GM18499 (cell line): ENCODE measurements around the gene ANKH.
A peak's percentile ranks its signal among the peaks of the same experiment; 100 is the strongest.
"Not testable (repeated sequence)": the region's sequence is repeated elsewhere in the genome, so short reads cannot be mapped to it uniquely, and the experiment has no call there.

Experiments
- ATAC-seq: cut with Tn5 transposase; IDR thresholded peaks from one replicate; pipeline ENCODE4 v1.9.1; 2021; ENCODE audit warnings: moderate number of reproducible peaks; ENCODE audit not compliant: insufficient read depth, unreplicated experiment

The ANKH gene

GRCh38 chr5:14802541-14802940 is 69.0 kb downstream of the ANKH start:
- ATAC-seq, result no peak

GRCh38 chr5:14801792-14802191 is 69.8 kb downstream of the ANKH start:
- ATAC-seq, result no peak

GRCh38 chr5:14797385-14797784 is 74.2 kb downstream of the ANKH start:
- not testable (repeated sequence) for ATAC-seq

- ATAC-seq, result no peak
These were observed 76.9 kb downstream of the ANKH start for GRCh38 chr5:14794583-14795230.

- ATAC-seq, result no peak
These were observed 77.7 kb downstream of the ANKH start for GRCh38 chr5:14793851-14794250.

- no peak for ATAC-seq
These were observed 80.7 kb downstream of the ANKH start for GRCh38 chr5:14790911-14791310.

- ATAC-seq, result no peak
These were observed 81.4 kb downstream of the ANKH start for GRCh38 chr5:14790220-14790619.

- no peak for ATAC-seq
These were observed 83.6 kb downstream of the ANKH start for GRCh38 chr5:14787801-14788579.

GRCh38 chr5:14783691-14784090 is 87.9 kb downstream of the ANKH start:
- peak; percentile 82 for ATAC-seq

- no peak for ATAC-seq
These were observed 89.0 kb downstream of the ANKH start for GRCh38 chr5:14782591-14782990.

- ATAC-seq, result no peak
These were observed 90.5 kb downstream of the ANKH start for GRCh38 chr5:14781106-14781505.

GRCh38 chr5:14779975-14780374 is 91.6 kb downstream of the ANKH start:
- no peak for ATAC-seq

GRCh38 chr5:14778792-14779070 is 92.8 kb downstream of the ANKH start:
- ATAC-seq, result no peak

GRCh38 chr5:14777932-14778791 is 93.4 kb downstream of the ANKH start:
- no peak for ATAC-seq

- ATAC-seq, result no peak
These were observed 94.4 kb downstream of the ANKH start for GRCh38 chr5:14777187-14777586.

- no peak for ATAC-seq
These were observed 95.0 kb downstream of the ANKH start for GRCh38 chr5:14776602-14777001.

GRCh38 chr5:14775857-14776256 is 95.7 kb downstream of the ANKH start:
- no peak for ATAC-seq

- ATAC-seq, result no peak
These were observed 98.0 kb downstream of the ANKH start for GRCh38 chr5:14773588-14773987.

GRCh38 chr5:14771972-14772371 is 99.6 kb downstream of the ANKH start:
- ATAC-seq, result no peak

GRCh38 chr5:14771189-14771588 is 100.4 kb downstream of the ANKH start:
- ATAC-seq, result no peak
